NT2/D1 (cell line): ENCODE measurements around the gene RBM4.

Source experiments
- SUZ12 ChIP-seq: IDR thresholded peaks from 2 replicates; pipeline ENCODE4 v1.6.1; 2011; ENCODE audit not compliant: insufficient read length, insufficient read depth; ENCODE audit errors: extremely low read depth
- YY1 ChIP-seq: IDR thresholded peaks from 2 replicates; pipeline ENCODE4 v1.6.1; 2011; ENCODE audit not compliant: insufficient read length, insufficient read depth

DNA sequence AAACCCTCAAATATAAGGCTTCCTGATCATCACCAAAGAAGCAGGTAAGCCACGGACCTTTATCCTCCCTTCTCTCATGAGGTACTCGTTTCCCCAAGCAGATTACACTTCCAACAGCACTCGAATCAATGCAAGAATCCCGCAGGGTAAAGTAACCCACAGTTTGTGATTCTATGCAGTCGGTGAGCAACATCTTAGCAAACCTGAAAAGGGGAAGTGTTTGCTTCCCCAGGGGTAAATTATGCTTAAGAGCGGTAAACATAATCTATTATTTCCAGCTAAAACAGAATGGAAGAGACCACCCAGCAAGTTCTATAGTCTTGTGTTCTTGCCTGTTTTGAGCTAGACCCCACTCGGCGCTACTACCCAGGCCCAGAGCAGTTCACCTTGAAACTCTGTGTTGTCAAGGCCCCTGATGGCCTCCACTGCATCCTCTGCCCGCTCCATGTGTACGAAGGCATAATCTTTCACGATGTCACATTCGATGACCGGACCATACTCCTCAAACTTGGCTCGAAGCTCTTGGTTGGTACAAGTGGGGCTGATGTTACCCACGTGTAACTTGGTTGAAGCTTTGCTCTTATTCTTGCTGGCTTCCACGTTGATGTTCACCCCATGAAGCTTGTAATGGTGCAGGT lies 37.9 kb downstream of the RBM4 start:
- TF ChIP-seq SUZ12 (no peak), YY1 (no peak)
